ENCODE data around the gene FRRS1. TPM values are rescaled to one million over a fixed set of nuclear protein-coding genes. Genes with fewer than 3 reads are reported as not detected.

Gene FRRS1
- 39.1 and 46.5 TPM in 2 replicates for total RNA-seq (2022)
- Bru-seq, nascent RNA: percentile 85 among the genes with signal in this experiment
- percentile 74 among the genes with signal in this experiment for BruChase-seq, experiment 1, labeled RNA remaining after a 6-hour chase
- percentile 66 among the genes with signal in this experiment for BruChase-seq, experiment 2, labeled RNA remaining after a 2-hour chase
- long read RNA-seq, transcript FRRS1-205 (17 exons, 2,304 nt): major isoform, 5 of 6 reads
- long read RNA-seq, partial matches to known transcripts: 0 of 6 reads
- long read RNA-seq, other reads (novel, unspliced or antisense): 1 of 6 reads

DNA sequence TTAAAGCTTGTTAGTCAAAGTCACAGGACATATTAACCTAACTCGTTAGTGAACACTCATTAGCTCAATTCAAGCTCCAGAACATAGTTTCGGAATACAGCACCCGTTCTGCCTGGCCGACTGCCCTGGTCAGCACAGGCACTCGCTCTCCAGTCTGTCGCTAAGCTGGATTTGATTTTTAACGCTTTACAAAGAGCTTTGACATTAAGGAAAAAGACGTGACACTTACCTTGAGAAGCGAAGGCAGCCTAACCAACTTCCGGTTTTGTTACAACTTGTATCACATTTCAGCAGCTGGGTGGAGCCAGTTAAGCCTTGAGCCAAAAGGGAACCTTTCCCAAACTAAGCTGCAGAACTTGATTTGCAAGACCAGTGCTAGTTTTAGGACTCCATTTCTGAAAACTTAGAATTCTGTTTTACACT lies at the start of gene FRRS1:
TSS of gene FRRS1 (minus strand) at position 258 of the 423 bp plus-strand sequence. CDS start 17,867 bp downstream, outside the sequence.
- Mint-ChIP-seq H3K36me3 (ENCODE audit: insufficient read depth, unreplicated experiment) (peaks cover 22% of the 10 kb centered on the region), H3K4me3 (ENCODE audit: low read depth, unreplicated experiment) (peak within 1 kb of the TSS; percentile 85), H3K9me3 (ENCODE audit: low read depth, unreplicated experiment) (peaks cover 2% of the 10 kb centered on the region), H3K27me3 (ENCODE audit: unreplicated experiment) (no peaks in the 10 kb centered on the region), H3K27ac (ENCODE audit: unreplicated experiment) (peak within 1 kb of the TSS; percentile 94), H3K4me1 (ENCODE audit: low read depth, unreplicated experiment) (peaks cover 19% of the 10 kb centered on the region)
- BruUV-seq (replicated peaks): TSS peak; percentile 54
- CTCF ChIA-PET: interaction anchor here (0.7 kb wide), 1 partner anchor 226 kb away, joined by 3 read pairs; no protein-coding TSS in a partner anchor
- intact Hi-C loops (cut with micrococcal nuclease; ENCODE audit: unreplicated experiment): no loop called here
- TF ChIP-seq, protein P1, sequence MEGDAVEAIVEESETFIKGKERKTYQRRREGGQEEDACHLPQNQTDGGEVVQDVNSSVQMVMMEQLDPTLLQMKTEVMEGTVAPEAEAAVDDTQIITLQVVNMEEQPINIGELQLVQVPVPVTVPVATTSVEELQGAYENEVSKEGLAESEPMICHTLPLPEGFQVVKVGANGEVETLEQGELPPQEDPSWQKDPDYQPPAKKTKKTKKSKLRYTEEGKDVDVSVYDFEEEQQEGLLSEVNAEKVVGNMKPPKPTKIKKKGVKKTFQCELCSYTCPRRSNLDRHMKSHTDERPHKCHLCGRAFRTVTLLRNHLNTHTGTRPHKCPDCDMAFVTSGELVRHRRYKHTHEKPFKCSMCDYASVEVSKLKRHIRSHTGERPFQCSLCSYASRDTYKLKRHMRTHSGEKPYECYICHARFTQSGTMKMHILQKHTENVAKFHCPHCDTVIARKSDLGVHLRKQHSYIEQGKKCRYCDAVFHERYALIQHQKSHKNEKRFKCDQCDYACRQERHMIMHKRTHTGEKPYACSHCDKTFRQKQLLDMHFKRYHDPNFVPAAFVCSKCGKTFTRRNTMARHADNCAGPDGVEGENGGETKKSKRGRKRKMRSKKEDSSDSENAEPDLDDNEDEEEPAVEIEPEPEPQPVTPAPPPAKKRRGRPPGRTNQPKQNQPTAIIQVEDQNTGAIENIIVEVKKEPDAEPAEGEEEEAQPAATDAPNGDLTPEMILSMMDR (IDR thresholded peaks at IDR 0.05; ENCODE audit: unreplicated experiment): no peak
- DNase-seq: peak; percentile 64

GRCh38 chr1:99814373-99814900 lies 48.0 kb upstream of the FRRS1 start:
- H3K27ac Mint-ChIP-seq (ENCODE audit: unreplicated experiment): no peak overlapping the region
- no peaks in the 10 kb centered on the region for H3K4me1 Mint-ChIP-seq (ENCODE audit: low read depth, unreplicated experiment)
- TF ChIP-seq, protein P1 (IDR thresholded peaks at IDR 0.05; ENCODE audit: unreplicated experiment): no peak
- CTCF ChIA-PET: no interaction called here
- no TSS peak for BruUV-seq (replicated peaks)
- intact Hi-C loops (cut with micrococcal nuclease; ENCODE audit: unreplicated experiment): no loop called here
- H3K27me3 Mint-ChIP-seq (ENCODE audit: unreplicated experiment): no peaks in the 10 kb centered on the region
- H3K36me3 Mint-ChIP-seq (ENCODE audit: insufficient read depth, unreplicated experiment): no peaks in the 10 kb centered on the region
- H3K9me3 Mint-ChIP-seq (ENCODE audit: low read depth, unreplicated experiment): no peaks in the 10 kb centered on the region
- DNase-seq: no peak
- no peak overlapping the region for H3K4me3 Mint-ChIP-seq (ENCODE audit: low read depth, unreplicated experiment)

DNA sequence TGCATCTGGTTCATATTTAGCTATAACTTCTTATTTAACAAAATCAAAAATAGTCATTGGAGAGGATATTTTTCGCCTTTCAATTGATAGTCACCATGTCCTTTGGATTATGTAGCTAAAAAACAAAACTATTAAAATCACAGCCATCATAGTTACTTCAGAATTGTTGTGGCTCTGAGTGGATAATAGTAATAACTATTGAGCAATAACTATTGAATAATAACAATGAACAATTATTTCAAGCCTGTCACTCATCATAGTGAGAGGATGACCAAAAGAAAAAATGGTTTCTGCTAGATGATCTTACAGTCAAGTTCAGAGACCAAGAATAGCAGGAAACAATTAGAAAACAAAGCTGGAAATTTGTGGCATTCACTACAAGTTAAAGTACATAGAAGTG lies 45.3 kb upstream of the FRRS1 start:
- no peak overlapping the region for H3K4me3 Mint-ChIP-seq (ENCODE audit: low read depth, unreplicated experiment)
- CTCF ChIA-PET: no interaction called here
- no peaks in the 10 kb centered on the region for H3K36me3 Mint-ChIP-seq (ENCODE audit: insufficient read depth, unreplicated experiment)
- H3K4me1 Mint-ChIP-seq (ENCODE audit: low read depth, unreplicated experiment): no peaks in the 10 kb centered on the region
- no peaks in the 10 kb centered on the region for H3K27me3 Mint-ChIP-seq (ENCODE audit: unreplicated experiment)
- no peaks in the 10 kb centered on the region for H3K9me3 Mint-ChIP-seq (ENCODE audit: low read depth, unreplicated experiment)
- no peak overlapping the region for H3K27ac Mint-ChIP-seq (ENCODE audit: unreplicated experiment)
- intact Hi-C loops (cut with micrococcal nuclease; ENCODE audit: unreplicated experiment): no loop called here
- DNase-seq: no peak
- no TSS peak for BruUV-seq (replicated peaks)
- TF ChIP-seq, protein P1 (IDR thresholded peaks at IDR 0.05; ENCODE audit: unreplicated experiment): no peak

- H3K9me3 Mint-ChIP-seq (ENCODE audit: low read depth, unreplicated experiment): no peaks in the 10 kb centered on the region
- intact Hi-C loops (cut with micrococcal nuclease; ENCODE audit: unreplicated experiment): no loop called here
- no peak overlapping the region for H3K4me3 Mint-ChIP-seq (ENCODE audit: low read depth, unreplicated experiment)
- no peak overlapping the region for H3K27ac Mint-ChIP-seq (ENCODE audit: unreplicated experiment)
- no peaks in the 10 kb centered on the region for H3K27me3 Mint-ChIP-seq (ENCODE audit: unreplicated experiment)
- no peaks in the 10 kb centered on the region for H3K4me1 Mint-ChIP-seq (ENCODE audit: low read depth, unreplicated experiment)
- no peak for DNase-seq
- no peaks in the 10 kb centered on the region for H3K36me3 Mint-ChIP-seq (ENCODE audit: insufficient read depth, unreplicated experiment)
- CTCF ChIA-PET: no interaction called here
- TF ChIP-seq, protein P1 (IDR thresholded peaks at IDR 0.05; ENCODE audit: unreplicated experiment): no peak
- BruUV-seq (replicated peaks): no TSS peak
These were observed 44.6 kb upstream of the FRRS1 start for GRCh38 chr1:99811075-99811474.
